Stimulated activated CD4-positive, alpha-beta T cell treated with anti-CD3 and anti-CD28 coated beads, Interleukin-15, amount 100 ng/mL, for 48 hours (primary cell): ENCODE results near the gene HCRTR1.

Experiments
- DNase-seq, 2 donors: peaks; one replicate each; pipeline ENCODE4 v3.0.0-alpha.2; 2020; ENCODE audit warnings: low read depth in 2 of 2

Gene HCRTR1

GRCh38 chr1:31650161-31651088 lies 32.9 kb downstream of the HCRTR1 start:
- no peak for DNase-seq

GRCh38 chr1:31651089-31651420 lies 33.6 kb downstream of the HCRTR1 start:
- DNase-seq: no peak

GRCh38 chr1:31651766-31652165 lies 34.3 kb downstream of the HCRTR1 start:
- no peak for DNase-seq

- no peak for DNase-seq
Measured at GRCh38 chr1:31652891-31653499, 35.5 kb downstream of the HCRTR1 start.

- DNase-seq: no peak
Measured at GRCh38 chr1:31653717-31654473, 36.4 kb downstream of the HCRTR1 start.

GRCh38 chr1:31654474-31654776 lies 36.9 kb downstream of the HCRTR1 start:
- DNase-seq: no peak

GRCh38 chr1:31655104-31655503 lies 37.6 kb downstream of the HCRTR1 start:
- no peak for DNase-seq

GRCh38 chr1:31655756-31656155 lies 38.3 kb downstream of the HCRTR1 start:
- DNase-seq: no peak

GRCh38 chr1:31657020-31657804 lies 39.7 kb downstream of the HCRTR1 start:
- no peak for DNase-seq

GRCh38 chr1:31657972-31658510 lies 40.6 kb downstream of the HCRTR1 start:
- DNase-seq: no peak

GRCh38 chr1:31658721-31659120 lies 41.2 kb downstream of the HCRTR1 start:
- DNase-seq: no peak

- no peak for DNase-seq
Measured at GRCh38 chr1:31659889-31660288, 42.4 kb downstream of the HCRTR1 start.

GRCh38 chr1:31660871-31661455 lies 43.5 kb downstream of the HCRTR1 start:
- DNase-seq: no peak

- DNase-seq: no peak
Measured at GRCh38 chr1:31661856-31662255, 44.4 kb downstream of the HCRTR1 start.

- no peak for DNase-seq
Measured at GRCh38 chr1:31662463-31662862, 45.0 kb downstream of the HCRTR1 start.

- DNase-seq: peak; percentile 22 to 31
Measured at GRCh38 chr1:31663622-31664452, 46.3 kb downstream of the HCRTR1 start.

- no peak for DNase-seq
Measured at GRCh38 chr1:31664528-31664927, 47.0 kb downstream of the HCRTR1 start.

- DNase-seq: no peak
Measured at GRCh38 chr1:31665234-31665878, 47.9 kb downstream of the HCRTR1 start.

GRCh38 chr1:31666263-31666963 lies 48.9 kb downstream of the HCRTR1 start:
- DNase-seq: no peak
